Myometrial cell (primary cell): ENCODE results near the gene TNFRSF4. TPM values are rescaled to one million over a fixed set of nuclear protein-coding genes. Genes with fewer than 3 reads are reported as not detected.

ENCODE experiments used
- total RNA-seq: library from RNA; depleted of rRNA; stranded (reverse); fragments of >200 nt; gene quantifications from 2 replicates; pipeline ENCODE4 v1.2.3, GENCODE V29; 2015

Gene TNFRSF4
- not detected in 2 replicates for total RNA-seq

GRCh38 chr1:1213345-1214265 is at the start of gene TNFRSF4:
Gene TNFRSF4 (minus strand): TSS chr1:1214153. CDS start chr1:1214127, 26 bp downstream.

GRCh38 chr1:1246577-1247340 is 32.8 kb upstream of the TNFRSF4 start, which contains the start of gene C1QTNF12:
Gene C1QTNF12 (minus strand): TSS chr1:1246722. CDS start chr1:1246690, 32 bp downstream.

GRCh38 chr1:1232208-1232795 is 18.3 kb upstream of the TNFRSF4 start, which contains the start of gene B3GALT6:
Gene B3GALT6 (plus strand): TSS chr1:1232237. CDS start chr1:1232279, 42 bp downstream.

GRCh38 chr1:1231400-1232207 is 17.7 kb upstream of the TNFRSF4 start, which contains the start of gene SDF4:
Gene SDF4 (minus strand): TSS chr1:1232001. CDS start chr1:1228772, 3,229 bp downstream.

GRCh38 chr1:1206376-1206965 is 7.5 kb downstream of the TNFRSF4 start, which contains the start of gene TNFRSF18:
Gene TNFRSF18 (minus strand): TSS chr1:1206592. CDS start chr1:1206571, 21 bp downstream.

GRCh38 chr1:1173793-1174415 is 40.0 kb downstream of the TNFRSF4 start, which contains the start of gene TTLL10:
Gene TTLL10 (plus strand): TSS chr1:1173880. CDS start chr1:1179216, 5,336 bp downstream.

Other genes starting within 250 kb of the TNFRSF4 start
- 0.29 and 1.8 TPM in 2 replicates for gene PLEKHN1, start 247.7 kb downstream of the TNFRSF4 start, total RNA-seq
- gene PERM1, start 232.1 kb downstream of the TNFRSF4 start, total RNA-seq = not detected in 2 replicates
- gene HES4, start 214.1 kb downstream of the TNFRSF4 start, total RNA-seq = 0.35 TPM in 1 of 2 replicates, not detected in the other
- 43.4 and 102 TPM in 2 replicates for gene ISG15, start 200.7 kb downstream of the TNFRSF4 start, total RNA-seq
- 93.2 and 102 TPM in 2 replicates for gene AGRN, start 194.0 kb downstream of the TNFRSF4 start, total RNA-seq
- gene RNF223, start 139.8 kb downstream of the TNFRSF4 start, total RNA-seq = not detected in 2 replicates
- gene C1orf159, start 98.1 kb downstream of the TNFRSF4 start, total RNA-seq = 14.4 and 24.2 TPM in 2 replicates
- not detected in 2 replicates for gene TTLL10, start 40.3 kb downstream of the TNFRSF4 start, total RNA-seq
- 1.9 and 3.7 TPM in 2 replicates for gene TNFRSF18, start 7.6 kb downstream of the TNFRSF4 start, total RNA-seq
- 216 and 244 TPM in 2 replicates for gene SDF4, start 17.8 kb upstream of the TNFRSF4 start, total RNA-seq
- 23.9 and 24.6 TPM in 2 replicates for gene B3GALT6, start 18.1 kb upstream of the TNFRSF4 start, total RNA-seq
- 1.1 TPM in 1 of 2 replicates, not detected in the other for gene C1QTNF12, start 32.6 kb upstream of the TNFRSF4 start, total RNA-seq
- gene UBE2J2, start 59.7 kb upstream of the TNFRSF4 start, total RNA-seq = 40.1 and 44.5 TPM in 2 replicates
- under 0.01 TPM in 1 of 2 replicates, not detected in the other for gene SCNN1D, start 66.3 kb upstream of the TNFRSF4 start, total RNA-seq
- gene ACAP3, start 93.8 kb upstream of the TNFRSF4 start, total RNA-seq = 19.1 and 25.4 TPM in 2 replicates
- gene PUSL1, start 94.4 kb upstream of the TNFRSF4 start, total RNA-seq = 33.4 and 34.2 TPM in 2 replicates
- gene INTS11, start 110.5 kb upstream of the TNFRSF4 start, total RNA-seq = 119 TPM in 2 replicates
- gene CPTP, start 110.6 kb upstream of the TNFRSF4 start, total RNA-seq = 21.6 and 39.8 TPM in 2 replicates
- gene TAS1R3, start 117.1 kb upstream of the TNFRSF4 start, total RNA-seq = 0.18 TPM in 1 of 2 replicates, not detected in the other
- gene DVL1, start 135.3 kb upstream of the TNFRSF4 start, total RNA-seq = 66.8 and 69.5 TPM in 2 replicates
- gene MXRA8, start 144.4 kb upstream of the TNFRSF4 start, total RNA-seq = 354 and 384 TPM in 2 replicates
- 186 and 214 TPM in 2 replicates for gene AURKAIP1, start 161.1 kb upstream of the TNFRSF4 start, total RNA-seq
- 33.4 and 51.4 TPM in 2 replicates for gene CCNL2, start 185.2 kb upstream of the TNFRSF4 start, total RNA-seq
- 136 and 244 TPM in 2 replicates for gene MRPL20, start 193.1 kb upstream of the TNFRSF4 start, total RNA-seq
- gene ANKRD65, start 207.1 kb upstream of the TNFRSF4 start, total RNA-seq = 4.3 and 6.6 TPM in 2 replicates
- 12.2 and 13.3 TPM in 2 replicates for gene VWA1, start 221.5 kb upstream of the TNFRSF4 start, total RNA-seq
- 0.29 and 3.4 TPM in 2 replicates for gene ATAD3C, start 235.5 kb upstream of the TNFRSF4 start, total RNA-seq